Endothelial cell (in vitro differentiated cells): ENCODE data around the gene FARP1. TPM values are rescaled to one million over a fixed set of nuclear protein-coding genes. Genes with fewer than 3 reads are reported as not detected.

Source experiments
- DNase-seq: peaks from one replicate; pipeline ENCODE4 v3.0.0; 2021; ENCODE audit warnings: low spot score
- H3K27ac Mint-ChIP-seq: one replicate; pipeline ENCODE4 v1.8.0; 2021; ENCODE audit warnings: mixed read lengths, inconsistent platforms; ENCODE audit not compliant: unreplicated experiment
- H3K27me3 Mint-ChIP-seq: one replicate; pipeline ENCODE4 v1.8.0; 2021; ENCODE audit warnings: mild to moderate bottlenecking, moderate library complexity, mixed read lengths, inconsistent platforms; ENCODE audit not compliant: unreplicated experiment
- H3K36me3 Mint-ChIP-seq: one replicate; pipeline ENCODE4 v1.8.0; 2021; ENCODE audit warnings: mild to moderate bottlenecking, low read depth, mixed read lengths, inconsistent platforms; ENCODE audit not compliant: unreplicated experiment
- H3K4me1 Mint-ChIP-seq: one replicate; pipeline ENCODE4 v1.8.0; 2021; ENCODE audit warnings: mild to moderate bottlenecking, mixed read lengths, inconsistent platforms; ENCODE audit not compliant: unreplicated experiment
- H3K4me3 Mint-ChIP-seq: one replicate; pipeline ENCODE4 v1.8.0; 2021; ENCODE audit warnings: mild to moderate bottlenecking, mixed read lengths, inconsistent platforms; ENCODE audit not compliant: unreplicated experiment
- H3K9me3 Mint-ChIP-seq: one replicate; pipeline ENCODE4 v1.8.0; 2021; ENCODE audit warnings: mixed read lengths, inconsistent platforms; ENCODE audit not compliant: unreplicated experiment
- total RNA-seq: library from RNA; stranded (reverse); fragmentation: NEBNext Ultra II Directional; extraction: Animal tissue kit (Norgen Biotek cat#: 25700); gene quantifications from one replicate; pipeline ENCODE4 v1.2.1, GENCODE V29; 2021; ENCODE audit not compliant: unreplicated experiment
- TF ChIP-seq, protein P1 (sequence below): fragments of 200-600 bp; sonication (generic); IDR thresholded peaks from one replicate; pipeline ENCODE4 v1.5.0; 2021; ENCODE audit warnings: antibody characterized with exemption; ENCODE audit not compliant: unreplicated experiment

The FARP1 gene
- total RNA-seq, 1 donor from 2014 or later: 167 TPM

- Mint-ChIP-seq H3K27me3 (peaks cover 18% of the 10 kb centered on the region), H3K4me1 (peaks cover 41% of the 10 kb centered on the region), H3K4me3 (no peak overlapping the region), H3K9me3 (no peaks in the 10 kb centered on the region), H3K27ac (no peak overlapping the region), H3K36me3 (peaks cover 47% of the 10 kb centered on the region)
- TF ChIP-seq, protein P1, sequence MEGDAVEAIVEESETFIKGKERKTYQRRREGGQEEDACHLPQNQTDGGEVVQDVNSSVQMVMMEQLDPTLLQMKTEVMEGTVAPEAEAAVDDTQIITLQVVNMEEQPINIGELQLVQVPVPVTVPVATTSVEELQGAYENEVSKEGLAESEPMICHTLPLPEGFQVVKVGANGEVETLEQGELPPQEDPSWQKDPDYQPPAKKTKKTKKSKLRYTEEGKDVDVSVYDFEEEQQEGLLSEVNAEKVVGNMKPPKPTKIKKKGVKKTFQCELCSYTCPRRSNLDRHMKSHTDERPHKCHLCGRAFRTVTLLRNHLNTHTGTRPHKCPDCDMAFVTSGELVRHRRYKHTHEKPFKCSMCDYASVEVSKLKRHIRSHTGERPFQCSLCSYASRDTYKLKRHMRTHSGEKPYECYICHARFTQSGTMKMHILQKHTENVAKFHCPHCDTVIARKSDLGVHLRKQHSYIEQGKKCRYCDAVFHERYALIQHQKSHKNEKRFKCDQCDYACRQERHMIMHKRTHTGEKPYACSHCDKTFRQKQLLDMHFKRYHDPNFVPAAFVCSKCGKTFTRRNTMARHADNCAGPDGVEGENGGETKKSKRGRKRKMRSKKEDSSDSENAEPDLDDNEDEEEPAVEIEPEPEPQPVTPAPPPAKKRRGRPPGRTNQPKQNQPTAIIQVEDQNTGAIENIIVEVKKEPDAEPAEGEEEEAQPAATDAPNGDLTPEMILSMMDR: no peak
- DNase-seq: no peak
Observed at GRCh38 chr13:98474292-98474691, 331.4 kb downstream of the FARP1 start.

DNA sequence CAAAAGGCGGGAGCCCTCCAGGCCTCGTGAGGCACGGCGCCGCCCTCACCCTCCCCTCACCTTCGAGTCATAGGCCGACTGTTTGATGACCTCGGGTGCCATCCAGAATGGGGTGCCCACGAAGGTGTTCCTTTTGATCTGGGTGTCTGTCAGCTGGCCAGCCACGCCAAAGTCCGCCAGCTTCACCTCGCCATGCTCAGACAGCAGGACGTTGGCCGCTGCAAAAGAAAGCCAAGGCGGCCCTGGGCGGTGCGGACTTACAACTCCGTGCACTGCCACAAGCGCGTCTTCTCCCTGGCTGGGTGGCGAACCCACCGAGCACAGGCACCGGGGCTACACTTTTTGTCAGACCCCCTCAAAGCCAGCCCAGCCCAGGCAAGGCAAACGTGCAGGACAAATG is 331.9 kb downstream of the FARP1 start:
- H3K36me3 Mint-ChIP-seq: peaks cover 47% of the 10 kb centered on the region
- no peak overlapping the region for H3K27ac Mint-ChIP-seq
- peaks cover 18% of the 10 kb centered on the region for H3K27me3 Mint-ChIP-seq
- TF ChIP-seq, protein P1: no peak
- H3K4me1 Mint-ChIP-seq: peaks cover 46% of the 10 kb centered on the region
- H3K4me3 Mint-ChIP-seq: no peak overlapping the region
- DNase-seq: no peak
- H3K9me3 Mint-ChIP-seq: no peaks in the 10 kb centered on the region

DNA sequence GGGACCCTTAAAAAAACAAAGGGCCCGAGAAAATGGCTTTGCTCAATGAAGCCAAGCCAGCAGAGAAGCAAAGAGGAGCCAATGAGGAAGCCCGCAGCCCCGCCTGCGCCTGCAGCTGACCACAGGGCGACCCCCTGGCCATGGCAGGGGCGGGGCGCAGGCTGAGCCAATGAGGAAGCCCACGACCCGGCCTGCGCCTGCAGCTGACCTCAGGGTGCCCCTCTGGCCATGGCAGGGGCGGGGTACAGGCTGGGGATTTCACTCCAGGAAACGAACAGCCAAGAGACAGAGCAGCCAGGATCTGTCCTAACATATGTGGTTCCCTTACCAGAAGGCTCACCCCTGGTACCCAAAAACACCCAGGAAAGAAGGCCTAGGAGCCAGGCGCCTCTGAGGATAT is 332.6 kb downstream of the FARP1 start:
- Mint-ChIP-seq H3K27ac (peak overlapping the region; percentile 48), H3K27me3 (peaks cover 18% of the 10 kb centered on the region), H3K4me1 (peaks cover 48% of the 10 kb centered on the region), H3K4me3 (no peak overlapping the region), H3K36me3 (peaks cover 47% of the 10 kb centered on the region), H3K9me3 (no peaks in the 10 kb centered on the region)
- DNase-seq: peak; percentile 50
- TF ChIP-seq, protein P1: no peak

DNA sequence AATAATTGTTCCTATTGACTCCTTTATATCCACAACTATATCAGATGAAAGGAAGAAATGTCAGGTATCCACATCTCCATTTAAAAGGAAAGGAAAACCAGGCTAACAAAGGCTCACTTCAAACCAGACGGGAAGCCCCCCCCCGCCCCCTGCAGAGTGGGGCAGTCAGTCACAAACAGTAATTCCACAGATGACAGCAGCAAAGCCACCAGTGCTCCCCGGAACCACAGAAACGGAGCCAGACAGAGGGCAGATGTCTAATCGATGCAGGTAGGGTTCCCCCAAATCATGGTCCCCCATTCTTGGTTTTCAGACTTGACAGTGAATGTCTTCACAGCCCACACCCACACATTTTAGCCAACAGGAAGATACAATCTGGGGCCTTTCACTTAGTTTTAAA is 333.2 kb downstream of the FARP1 start:
- TF ChIP-seq, protein P1: no peak
- no peak for DNase-seq
- Mint-ChIP-seq H3K4me3 (peak overlapping the region; percentile 63), H3K27ac (peak overlapping the region; percentile 91), H3K36me3 (peaks cover 44% of the 10 kb centered on the region), H3K27me3 (peaks cover 18% of the 10 kb centered on the region), H3K4me1 (peaks cover 48% of the 10 kb centered on the region), H3K9me3 (no peaks in the 10 kb centered on the region)

DNA sequence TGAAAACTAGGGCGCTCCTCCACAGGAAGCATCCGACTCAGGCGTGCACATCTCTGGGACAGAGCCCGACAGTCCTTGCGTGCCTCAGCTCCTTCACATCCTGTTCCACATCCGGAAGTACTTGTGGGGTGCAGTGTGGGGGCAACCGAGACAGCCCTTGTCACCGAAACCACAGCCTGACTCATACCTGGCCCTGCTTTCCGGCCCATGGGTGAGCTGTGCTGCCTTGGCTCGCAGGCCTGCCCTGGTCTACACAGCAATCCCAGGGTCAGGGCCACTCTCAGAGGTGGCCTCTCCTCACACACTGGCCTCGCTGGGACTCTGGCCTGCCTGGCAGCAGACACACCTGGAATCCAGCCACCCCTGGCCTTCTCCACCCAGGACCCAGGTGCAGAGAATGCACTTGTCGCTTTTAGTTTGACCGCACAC is 333.7 kb downstream of the FARP1 start:
- peak; percentile 24 for DNase-seq
- TF ChIP-seq, protein P1: no peak
- Mint-ChIP-seq H3K27ac (peak overlapping the region; percentile 91), H3K4me1 (peaks cover 47% of the 10 kb centered on the region), H3K27me3 (peaks cover 17% of the 10 kb centered on the region), H3K4me3 (peak overlapping the region; percentile 63), H3K36me3 (peaks cover 40% of the 10 kb centered on the region), H3K9me3 (no peaks in the 10 kb centered on the region)
